DND-41 (cell line): ENCODE data around the gene KIAA0753.

Experiments
- ATAC-seq: fragments of 200-7000 bp; cut with Tn5 transposase; 3 replicates; pipeline ENCODE4 v1.9.1; 2021; ENCODE audit warnings: low read depth; ENCODE audit not compliant: insufficient read depth
- DNase-seq: peaks from one replicate; pipeline ENCODE4 v3.0.0-alpha.2; 2020
- H2AFZ ChIP-seq: 2 replicates; pipeline ENCODE4 v1.6.0; 2012; ENCODE audit warnings: low read depth, low read length
- H3K27ac ChIP-seq: 2 replicates; pipeline ENCODE4 v1.5.1; 2012; ENCODE audit warnings: low read length, inconsistent platforms
- H3K27me3 ChIP-seq: fragments of 200-600 bp; sonication (generic); 2 replicates; pipeline ENCODE4 v1.6.0; 2012; ENCODE audit warnings: low read length, mild to moderate bottlenecking, inconsistent platforms; ENCODE audit not compliant: insufficient read depth, poor library complexity
- H3K36me3 ChIP-seq: 2 replicates; pipeline ENCODE4 v1.5.1; 2012; ENCODE audit warnings: low read length, inconsistent platforms; ENCODE audit not compliant: insufficient read depth
- H3K4me1 ChIP-seq: 2 replicates; pipeline ENCODE4 v1.5.1; 2012; ENCODE audit warnings: mild to moderate bottlenecking, low read length; ENCODE audit not compliant: insufficient read depth
- H3K4me2 ChIP-seq: 2 replicates; pipeline ENCODE4 v1.6.0; 2012; ENCODE audit warnings: mild to moderate bottlenecking, moderate library complexity, low read length, inconsistent platforms; ENCODE audit not compliant: insufficient read depth
- H3K4me3 ChIP-seq, 2 experiments: fragments of 200-600 bp in 1 of 2; shearing (Covaris generic) in 1 of 2; 2 replicates each; pipeline ENCODE4 v1.5.1; 2012 to 2016; ENCODE audit warnings: inconsistent platforms in 2 of 2, low read length in 2 of 2, mild to moderate bottlenecking in 2 of 2, low read depth in 1 of 2, moderate library complexity in 1 of 2
- H3K79me2 ChIP-seq: 2 replicates; pipeline ENCODE4 v1.6.0; 2012; ENCODE audit warnings: low read length, inconsistent platforms; ENCODE audit not compliant: insufficient read depth
- H3K9ac ChIP-seq: 2 replicates; pipeline ENCODE4 v1.6.0; 2012; ENCODE audit warnings: low read depth, mild to moderate bottlenecking, inconsistent platforms, low read length, moderate library complexity
- H3K9me3 ChIP-seq: 2 replicates; pipeline ENCODE4 v1.5.1; 2012; ENCODE audit warnings: low read length, moderate library complexity, mild to moderate bottlenecking, inconsistent platforms; ENCODE audit not compliant: insufficient read depth, severe bottlenecking
- H4K20me1 ChIP-seq: 2 replicates; pipeline ENCODE4 v1.6.0; 2012; ENCODE audit warnings: low read length; ENCODE audit not compliant: insufficient read depth
- EZH2 ChIP-seq: IDR thresholded peaks from 3 replicates; pipeline ENCODE4 v1.6.1; 2012; ENCODE audit warnings: borderline replicate concordance, low read depth, mild to moderate bottlenecking, moderate library complexity, low read length, inconsistent platforms; ENCODE audit not compliant: severe bottlenecking
- TF ChIP-seq, protein P1 (sequence below): IDR thresholded peaks from 2 replicates; pipeline ENCODE4 v1.5.1; 2012; ENCODE audit warnings: borderline replicate concordance, low read length, moderate library complexity, mild to moderate bottlenecking; ENCODE audit not compliant: poor library complexity, severe bottlenecking; ENCODE audit errors: extremely low read depth

The KIAA0753 gene

DNA sequence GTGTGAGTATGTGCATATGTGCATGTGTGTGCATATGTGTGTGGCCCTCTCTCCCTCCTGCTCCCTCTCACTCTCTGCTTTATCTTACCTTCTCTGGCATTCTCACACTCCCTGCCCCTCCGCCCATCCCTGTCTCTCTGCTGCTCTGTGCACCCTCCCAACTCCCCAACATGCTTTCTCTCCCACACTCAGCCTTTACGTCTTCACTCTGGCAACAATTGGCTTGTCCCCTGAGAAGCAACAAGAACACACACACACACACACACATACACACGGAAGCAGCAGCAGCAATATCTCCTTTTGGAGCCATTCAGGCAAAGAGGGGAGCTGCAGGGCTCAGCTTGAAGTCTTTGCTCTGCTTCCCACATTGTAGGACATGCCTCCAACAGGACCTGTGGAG, 112.0 kb downstream of the KIAA0753 start:
- Histone ChIP-seq H3K4me1 (no peaks in the 10 kb centered on the region), H3K4me2 (no peak overlapping the region), H3K9ac (no peak overlapping the region), H3K36me3 (no peaks in the 10 kb centered on the region), H4K20me1 (no peaks in the 10 kb centered on the region), H3K27ac (no peak overlapping the region), H2AFZ (no peak overlapping the region), H3K4me3 (no peak overlapping the region), H3K27me3 (no peaks in the 10 kb centered on the region), H3K79me2 (no peaks in the 10 kb centered on the region), H3K9me3 (no peaks in the 10 kb centered on the region)
- ATAC-seq (no peak), DNase-seq (no peak)
- TF ChIP-seq EZH2, result no peak
- TF ChIP-seq, protein P1, sequence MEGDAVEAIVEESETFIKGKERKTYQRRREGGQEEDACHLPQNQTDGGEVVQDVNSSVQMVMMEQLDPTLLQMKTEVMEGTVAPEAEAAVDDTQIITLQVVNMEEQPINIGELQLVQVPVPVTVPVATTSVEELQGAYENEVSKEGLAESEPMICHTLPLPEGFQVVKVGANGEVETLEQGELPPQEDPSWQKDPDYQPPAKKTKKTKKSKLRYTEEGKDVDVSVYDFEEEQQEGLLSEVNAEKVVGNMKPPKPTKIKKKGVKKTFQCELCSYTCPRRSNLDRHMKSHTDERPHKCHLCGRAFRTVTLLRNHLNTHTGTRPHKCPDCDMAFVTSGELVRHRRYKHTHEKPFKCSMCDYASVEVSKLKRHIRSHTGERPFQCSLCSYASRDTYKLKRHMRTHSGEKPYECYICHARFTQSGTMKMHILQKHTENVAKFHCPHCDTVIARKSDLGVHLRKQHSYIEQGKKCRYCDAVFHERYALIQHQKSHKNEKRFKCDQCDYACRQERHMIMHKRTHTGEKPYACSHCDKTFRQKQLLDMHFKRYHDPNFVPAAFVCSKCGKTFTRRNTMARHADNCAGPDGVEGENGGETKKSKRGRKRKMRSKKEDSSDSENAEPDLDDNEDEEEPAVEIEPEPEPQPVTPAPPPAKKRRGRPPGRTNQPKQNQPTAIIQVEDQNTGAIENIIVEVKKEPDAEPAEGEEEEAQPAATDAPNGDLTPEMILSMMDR, result no peak
